Liver (tissue), 2 donors: Measurements from ENCODE around the gene TMEM266.

ENCODE experiments used
- YY1 ChIP-seq: IDR thresholded peaks from 2 replicates; pipeline ENCODE4 v1.6.1; 2016; ENCODE audit warnings: antibody characterized with exemption, mild to moderate bottlenecking
- TF ChIP-seq, protein P1 (sequence below): fragments of 150-350 bp; IDR thresholded peaks from 2 replicates; pipeline ENCODE4 v1.5.1; 2017; ENCODE audit warnings: improper control_type of control experiment, low read depth, low read length; ENCODE audit not compliant: missing input control
- donor health status: healthy.

DNA sequence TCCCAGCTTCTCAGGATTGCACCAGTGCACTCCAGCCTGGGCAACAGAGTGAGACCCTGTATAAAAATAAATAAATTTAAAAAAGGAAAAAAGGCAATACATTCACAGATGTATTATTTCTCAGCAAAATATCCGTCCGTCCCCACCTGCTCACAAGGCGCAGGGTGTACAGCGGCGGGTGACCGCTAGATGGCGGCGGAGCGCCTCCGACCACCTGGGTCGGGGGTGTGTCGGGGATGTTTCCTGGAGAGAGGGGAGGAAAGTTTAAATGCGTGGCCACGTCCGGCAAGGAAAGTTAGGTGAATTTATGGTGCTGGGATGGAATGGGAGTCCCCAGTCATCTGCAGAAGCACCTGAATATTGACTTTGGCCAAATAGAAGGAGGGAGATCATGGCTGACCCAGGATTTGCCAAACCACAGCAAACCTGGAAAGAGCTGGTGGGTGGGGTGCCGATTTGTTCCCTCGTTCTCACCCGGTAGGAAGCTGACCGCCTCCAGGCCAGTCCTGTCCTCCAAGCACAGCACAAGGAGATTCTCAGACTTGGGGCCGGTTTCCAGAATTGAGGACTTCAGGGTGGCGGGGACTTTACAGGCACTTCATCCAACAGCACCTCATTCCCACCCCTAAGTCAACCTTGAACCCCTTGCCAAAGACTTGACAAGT lies 88.3 kb downstream of the TMEM266 start:
- TF ChIP-seq, protein P1, sequence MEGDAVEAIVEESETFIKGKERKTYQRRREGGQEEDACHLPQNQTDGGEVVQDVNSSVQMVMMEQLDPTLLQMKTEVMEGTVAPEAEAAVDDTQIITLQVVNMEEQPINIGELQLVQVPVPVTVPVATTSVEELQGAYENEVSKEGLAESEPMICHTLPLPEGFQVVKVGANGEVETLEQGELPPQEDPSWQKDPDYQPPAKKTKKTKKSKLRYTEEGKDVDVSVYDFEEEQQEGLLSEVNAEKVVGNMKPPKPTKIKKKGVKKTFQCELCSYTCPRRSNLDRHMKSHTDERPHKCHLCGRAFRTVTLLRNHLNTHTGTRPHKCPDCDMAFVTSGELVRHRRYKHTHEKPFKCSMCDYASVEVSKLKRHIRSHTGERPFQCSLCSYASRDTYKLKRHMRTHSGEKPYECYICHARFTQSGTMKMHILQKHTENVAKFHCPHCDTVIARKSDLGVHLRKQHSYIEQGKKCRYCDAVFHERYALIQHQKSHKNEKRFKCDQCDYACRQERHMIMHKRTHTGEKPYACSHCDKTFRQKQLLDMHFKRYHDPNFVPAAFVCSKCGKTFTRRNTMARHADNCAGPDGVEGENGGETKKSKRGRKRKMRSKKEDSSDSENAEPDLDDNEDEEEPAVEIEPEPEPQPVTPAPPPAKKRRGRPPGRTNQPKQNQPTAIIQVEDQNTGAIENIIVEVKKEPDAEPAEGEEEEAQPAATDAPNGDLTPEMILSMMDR = peak; percentile 84
- no peak for TF ChIP-seq YY1
